Colonic mucosa (tissue), 4 donors: Measurements from ENCODE around the gene FCER1G. TPM values are rescaled to one million over a fixed set of nuclear protein-coding genes. Genes with fewer than 3 reads are reported as not detected.

ENCODE experiments used
- DNase-seq: peaks from one replicate; pipeline ENCODE4 v3.0.0-alpha.2; 2020
- H3K27ac ChIP-seq: fragments of 200-600 bp; one replicate; pipeline ENCODE4 v1.8.0; 2021
- H3K27me3 ChIP-seq: fragments of 200-600 bp; one replicate; pipeline ENCODE4 v1.8.0; 2021
- H3K36me3 ChIP-seq: fragments of 200-600 bp; one replicate; pipeline ENCODE4 v1.8.0; 2021
- H3K4me1 ChIP-seq: fragments of 200-600 bp; one replicate; pipeline ENCODE4 v1.8.0; 2021; ENCODE audit warnings: mild to moderate bottlenecking
- H3K4me3 ChIP-seq: fragments of 200-600 bp; one replicate; pipeline ENCODE4 v1.8.0; 2021
- H3K9ac ChIP-seq, 2 donors: one replicate each; pipeline ENCODE4 v1.7.0; 2013; ENCODE audit warnings: control low read depth in 2 of 2, low read depth in 2 of 2, low read length in 2 of 2
- H3K9me3 ChIP-seq: fragments of 200-600 bp; one replicate; pipeline ENCODE4 v1.8.0; 2021
- intact Hi-C: fragments of 100-400 bp; cut with DNase I; formaldehyde crosslinking; loops from one replicate; pipeline ENCODE4 v1.14.1; 2022
- microRNA-seq: library from miRNA; unstranded; fragments of <30 nt; microRNA quantifications from one replicate; pipeline ENCODE4, GENCODE V29; 2019
- total RNA-seq, 2 donors: library from RNA; stranded (reverse); fragmentation: NEBNext Ultra II Directional in 1 of 2; extraction: Animal tissue kit (Norgen Biotek cat#: 25700) in 1 of 2; gene quantifications; one replicate each; pipeline ENCODE4 v1.2.1, GENCODE V29; 2021
- TF ChIP-seq, protein P1 (sequence below): fragments of 200-600 bp; IDR thresholded peaks from one replicate; pipeline ENCODE4 v1.8.0; 2022; ENCODE audit warnings: antibody characterized with exemption, mild to moderate bottlenecking
- donor health status: healthy.
- donor health status: DM: no; HTN: no; CAD: no.
- donor health status: DM: no; HTN: no; CAD: no.

FCER1G gene
- total RNA-seq, 2 donors from 2014 or later: 6.6 to 16.0 TPM

DNA sequence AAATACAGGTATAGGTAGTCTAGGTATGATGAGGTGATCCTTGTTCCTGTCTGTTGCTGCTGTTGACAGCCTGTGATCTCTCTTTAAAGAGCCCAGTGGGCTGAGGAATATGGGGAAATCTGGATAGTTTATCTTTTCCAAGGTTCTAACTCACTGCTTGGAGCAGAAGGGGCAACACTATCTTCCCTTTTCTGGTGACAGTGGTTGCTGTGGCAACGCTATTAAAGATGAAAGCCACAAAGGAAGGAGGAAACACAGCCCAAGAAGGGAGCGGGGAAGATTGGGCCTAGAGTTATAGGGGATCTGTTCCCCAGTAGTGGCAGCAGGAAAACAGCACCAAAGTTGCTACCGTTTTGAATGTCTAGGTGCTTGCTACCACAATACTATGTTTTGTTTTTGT is 52.2 kb downstream of the FCER1G start:
- Histone ChIP-seq H3K27ac (no peak overlapping the region), H3K36me3 (no peaks in the 10 kb centered on the region), H3K9me3 (no peaks in the 10 kb centered on the region), H3K4me1 (no peaks in the 10 kb centered on the region), H3K4me3 (no peak overlapping the region), H3K27me3 (no peaks in the 10 kb centered on the region), H3K9ac (no peak overlapping the region)
- TF ChIP-seq, protein P1, sequence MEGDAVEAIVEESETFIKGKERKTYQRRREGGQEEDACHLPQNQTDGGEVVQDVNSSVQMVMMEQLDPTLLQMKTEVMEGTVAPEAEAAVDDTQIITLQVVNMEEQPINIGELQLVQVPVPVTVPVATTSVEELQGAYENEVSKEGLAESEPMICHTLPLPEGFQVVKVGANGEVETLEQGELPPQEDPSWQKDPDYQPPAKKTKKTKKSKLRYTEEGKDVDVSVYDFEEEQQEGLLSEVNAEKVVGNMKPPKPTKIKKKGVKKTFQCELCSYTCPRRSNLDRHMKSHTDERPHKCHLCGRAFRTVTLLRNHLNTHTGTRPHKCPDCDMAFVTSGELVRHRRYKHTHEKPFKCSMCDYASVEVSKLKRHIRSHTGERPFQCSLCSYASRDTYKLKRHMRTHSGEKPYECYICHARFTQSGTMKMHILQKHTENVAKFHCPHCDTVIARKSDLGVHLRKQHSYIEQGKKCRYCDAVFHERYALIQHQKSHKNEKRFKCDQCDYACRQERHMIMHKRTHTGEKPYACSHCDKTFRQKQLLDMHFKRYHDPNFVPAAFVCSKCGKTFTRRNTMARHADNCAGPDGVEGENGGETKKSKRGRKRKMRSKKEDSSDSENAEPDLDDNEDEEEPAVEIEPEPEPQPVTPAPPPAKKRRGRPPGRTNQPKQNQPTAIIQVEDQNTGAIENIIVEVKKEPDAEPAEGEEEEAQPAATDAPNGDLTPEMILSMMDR: no peak
- intact Hi-C loops: no loop called here
- no peak for DNase-seq

Small RNA genes lying within 50 kb of the gene (microRNA-seq; reads per million reads assigned to microRNA genes)
- gene MIR5187: 3.9 reads per million

Other genes starting within 250 kb of the FCER1G start
- gene F11R, start 194.1 kb upstream of the FCER1G start, total RNA-seq: 100 to 1,000 TPM; 134 to 179 TPM
- gene TSTD1, start 176.3 kb upstream of the FCER1G start, total RNA-seq: 10 to 100 TPM; 74.7 to 87.8 TPM
- 10 to 100 TPM; 63.6 TPM for gene USF1, start 169.3 kb upstream of the FCER1G start, total RNA-seq
- 1 to 10 TPM; 3.5 to 5.3 TPM for gene ARHGAP30, start 145.4 kb upstream of the FCER1G start, total RNA-seq
- gene NECTIN4, start 125.7 kb upstream of the FCER1G start, total RNA-seq: 1 to 10 TPM; 4.6 to 7.8 TPM
- gene KLHDC9, start 116.9 kb upstream of the FCER1G start, total RNA-seq: 10 to 100 TPM in 1 of 2 donors, 1 to 10 TPM in 1; 7.1 to 10.1 TPM
- 10 to 100 TPM; 42.7 to 49.6 TPM for gene PFDN2, start 97.3 kb upstream of the FCER1G start, total RNA-seq
- 10 to 100 TPM; 58.8 to 84.4 TPM for gene NIT1, start 97.2 kb upstream of the FCER1G start, total RNA-seq
- gene DEDD, start 82.6 kb upstream of the FCER1G start, total RNA-seq: 10 to 100 TPM; 33.8 to 34.3 TPM
- gene UFC1, start 61.3 kb upstream of the FCER1G start, total RNA-seq: 100 to 1,000 TPM in 1 of 2 donors, 10 to 100 TPM in 1; 94.2 to 111 TPM
- 10 to 100 TPM; 20.8 to 29.0 TPM for gene USP21, start 55.8 kb upstream of the FCER1G start, total RNA-seq
- gene PPOX, start 48.9 kb upstream of the FCER1G start, total RNA-seq: 10 to 100 TPM; 13.4 to 14.3 TPM
- 10 to 100 TPM; 30.3 to 34.8 TPM for gene B4GALT3, start 37.8 kb upstream of the FCER1G start, total RNA-seq
- 10 to 100 TPM in 1 of 2 donors, under 1 TPM in 1; 0.57 to 14.0 TPM for gene ADAMTS4, start 16.2 kb upstream of the FCER1G start, total RNA-seq
- gene NDUFS2, start 12.9 kb upstream of the FCER1G start, total RNA-seq: 100 to 1,000 TPM; 167 to 169 TPM
- gene APOA2, start 8.3 kb downstream of the FCER1G start, total RNA-seq: 1 to 10 TPM in 1 of 2 donors, not detected in 1; 5.1 TPM
- gene TOMM40L, start 10.8 kb downstream of the FCER1G start, total RNA-seq: 10 to 100 TPM; 16.6 to 23.1 TPM
- gene NR1I3, start 22.9 kb downstream of the FCER1G start, total RNA-seq: not detected
- 1 to 10 TPM in 1 of 2 donors, under 1 TPM in 1; 0.22 to 1.4 TPM for gene PCP4L1, start 43.5 kb downstream of the FCER1G start, total RNA-seq
- 1 to 10 TPM; 2.7 to 3.1 TPM for gene MPZ, start 94.7 kb downstream of the FCER1G start, total RNA-seq
- gene SDHC, start 99.1 kb downstream of the FCER1G start, total RNA-seq: 100 to 1,000 TPM; 294 to 331 TPM
- not detected for gene CFAP126, start 152.6 kb downstream of the FCER1G start, total RNA-seq